K562 (cell line): ENCODE results near the gene UBE2E2.

Experiments used
- EZH2 ChIP-seq: IDR thresholded peaks from 2 replicates; pipeline ENCODE4 v1.6.1; 2012; ENCODE audit warnings: low read depth, mild to moderate bottlenecking, inconsistent platforms, low read length, borderline replicate concordance
- FOXA1 ChIP-seq: fragments of 450-650 bp; IDR thresholded peaks from 2 replicates; pipeline ENCODE4 v1.6.1; 2016; ENCODE audit warnings: mild to moderate bottlenecking, borderline replicate concordance
- HDAC1 ChIP-seq, 2 experiments: fragments of 450-650 bp; IDR thresholded peaks; 2 replicates each; pipeline ENCODE4 v1.6.1; 2016 to 2017; ENCODE audit warnings: inconsistent platforms in 1 of 2, mild to moderate bottlenecking in 1 of 2, moderate library complexity in 1 of 2
- SRSF1 ChIP-seq: fragments of 200-400 bp; formaldehyde crosslinking; IDR thresholded peaks from 2 replicates; pipeline ENCODE4 v1.6.1; 2017; ENCODE audit warnings: mild to moderate bottlenecking, low read depth, low read length, moderate library complexity
- ZKSCAN8 ChIP-seq: fragments of 200-800 bp; sonication (Bioruptor generic); IDR thresholded peaks from 2 replicates; pipeline ENCODE4 v1.6.1; 2016; ENCODE audit warnings: missing genetic modification characterization, missing compliant biosample characterization
- ZNF324 ChIP-seq: fragments of 250-450 bp; sonication (Bioruptor Pico); IDR thresholded peaks from 2 replicates; pipeline ENCODE4 v1.4.0; 2020; ENCODE audit warnings: mild to moderate bottlenecking
- TF ChIP-seq, protein P1 (sequence below), 3 experiments: IDR thresholded peaks in 2 of 3; conservative IDR thresholded peaks in 1 of 3; 2 replicates each; pipeline ENCODE4 v1.5.1; 2011 to 2012; ENCODE audit warnings: low read length in 3 of 3, mild to moderate bottlenecking in 3 of 3, control low read depth in 2 of 3, improper control_type of control experiment in 1 of 3, inconsistent platforms in 1 of 3, low read depth in 1 of 3, mixed read lengths in 1 of 3, moderate library complexity in 1 of 3; ENCODE audit not compliant: insufficient read depth in 2 of 3
- TF ChIP-seq, protein P2 (sequence below): fragments of 450-650 bp; IDR thresholded peaks from 2 replicates; pipeline ENCODE4 v1.6.1; 2016; ENCODE audit warnings: missing biosample characterization, missing genetic modification characterization
- TF ChIP-seq, protein P3 (sequence below): fragments of 250-450 bp; sonication (Bioruptor Pico); IDR thresholded peaks from 2 replicates; pipeline ENCODE4 v1.5.0; 2020; ENCODE audit warnings: mild to moderate bottlenecking, borderline replicate concordance
- TF ChIP-seq, protein P4 (sequence below): fragments of 450-650 bp; conservative IDR thresholded peaks from 2 replicates; pipeline ENCODE4 v1.6.1; 2016; ENCODE audit warnings: missing genetic modification characterization, low read depth, mild to moderate bottlenecking, missing compliant biosample characterization, moderate library complexity
- TF ChIP-seq, protein P5 (sequence below), 2 experiments: fragments of 250-450 bp in 1 of 2; fragments of 450-650 bp in 1 of 2; sonication (Bioruptor Pico) in 1 of 2; IDR thresholded peaks; 2 replicates each; pipeline versions ENCODE4 v1.6.1 to v1.8.0; 2016 to 2021; ENCODE audit warnings: mild to moderate bottlenecking in 2 of 2, moderate library complexity in 2 of 2, missing compliant biosample characterization in 1 of 2, missing genetic modification characterization in 1 of 2
- TF ChIP-seq, protein P6 (sequence below): fragments of 250-450 bp; sonication (Bioruptor Pico); IDR thresholded peaks from 2 replicates; pipeline ENCODE4 v1.4.0; 2020; ENCODE audit warnings: mild to moderate bottlenecking, moderate library complexity
- TF ChIP-seq, protein P7 (sequence below): fragments of 150-350 bp; IDR thresholded peaks from 2 replicates; pipeline ENCODE4 v1.6.1; 2014; ENCODE audit warnings: low read depth, mild to moderate bottlenecking, low read length, borderline replicate concordance

DNA sequence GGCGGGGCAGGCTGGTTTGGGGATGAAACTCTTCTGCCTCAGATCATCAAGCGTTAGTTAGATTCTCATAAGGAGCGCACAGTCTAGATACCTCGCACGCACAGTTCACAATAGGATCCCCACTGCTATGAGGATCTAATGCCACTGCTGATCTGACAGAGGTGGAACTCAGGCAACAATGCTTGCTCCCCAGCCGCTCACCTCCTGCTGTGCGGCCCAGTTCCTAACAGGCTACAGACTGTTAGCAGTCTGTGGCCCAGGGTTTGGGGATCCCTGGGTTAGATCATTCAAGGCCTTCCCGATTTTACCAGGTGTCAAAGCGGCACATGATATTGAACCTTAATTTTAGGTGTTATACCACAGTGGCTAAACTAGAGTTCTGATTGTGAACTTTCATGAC is 232.8 kb downstream of the UBE2E2 start:
- TF ChIP-seq, protein P1, sequence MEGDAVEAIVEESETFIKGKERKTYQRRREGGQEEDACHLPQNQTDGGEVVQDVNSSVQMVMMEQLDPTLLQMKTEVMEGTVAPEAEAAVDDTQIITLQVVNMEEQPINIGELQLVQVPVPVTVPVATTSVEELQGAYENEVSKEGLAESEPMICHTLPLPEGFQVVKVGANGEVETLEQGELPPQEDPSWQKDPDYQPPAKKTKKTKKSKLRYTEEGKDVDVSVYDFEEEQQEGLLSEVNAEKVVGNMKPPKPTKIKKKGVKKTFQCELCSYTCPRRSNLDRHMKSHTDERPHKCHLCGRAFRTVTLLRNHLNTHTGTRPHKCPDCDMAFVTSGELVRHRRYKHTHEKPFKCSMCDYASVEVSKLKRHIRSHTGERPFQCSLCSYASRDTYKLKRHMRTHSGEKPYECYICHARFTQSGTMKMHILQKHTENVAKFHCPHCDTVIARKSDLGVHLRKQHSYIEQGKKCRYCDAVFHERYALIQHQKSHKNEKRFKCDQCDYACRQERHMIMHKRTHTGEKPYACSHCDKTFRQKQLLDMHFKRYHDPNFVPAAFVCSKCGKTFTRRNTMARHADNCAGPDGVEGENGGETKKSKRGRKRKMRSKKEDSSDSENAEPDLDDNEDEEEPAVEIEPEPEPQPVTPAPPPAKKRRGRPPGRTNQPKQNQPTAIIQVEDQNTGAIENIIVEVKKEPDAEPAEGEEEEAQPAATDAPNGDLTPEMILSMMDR (IDR thresholded peaks at IDR 0.05 in 2 of 3, conservative IDR thresholded peaks at IDR 0.05 in 1 of 3; ENCODE audit: insufficient read depth in 2 of 3, low read depth in 1 of 3, low read length in 3 of 3) = no peak
- TF ChIP-seq ZNF324 (CRISPR knock-in tag) = no peak
- TF ChIP-seq, protein P2, sequence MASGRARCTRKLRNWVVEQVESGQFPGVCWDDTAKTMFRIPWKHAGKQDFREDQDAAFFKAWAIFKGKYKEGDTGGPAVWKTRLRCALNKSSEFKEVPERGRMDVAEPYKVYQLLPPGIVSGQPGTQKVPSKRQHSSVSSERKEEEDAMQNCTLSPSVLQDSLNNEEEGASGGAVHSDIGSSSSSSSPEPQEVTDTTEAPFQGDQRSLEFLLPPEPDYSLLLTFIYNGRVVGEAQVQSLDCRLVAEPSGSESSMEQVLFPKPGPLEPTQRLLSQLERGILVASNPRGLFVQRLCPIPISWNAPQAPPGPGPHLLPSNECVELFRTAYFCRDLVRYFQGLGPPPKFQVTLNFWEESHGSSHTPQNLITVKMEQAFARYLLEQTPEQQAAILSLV (tag) = no peak
- no peak for TF ChIP-seq SRSF1
- TF ChIP-seq, protein P3, sequence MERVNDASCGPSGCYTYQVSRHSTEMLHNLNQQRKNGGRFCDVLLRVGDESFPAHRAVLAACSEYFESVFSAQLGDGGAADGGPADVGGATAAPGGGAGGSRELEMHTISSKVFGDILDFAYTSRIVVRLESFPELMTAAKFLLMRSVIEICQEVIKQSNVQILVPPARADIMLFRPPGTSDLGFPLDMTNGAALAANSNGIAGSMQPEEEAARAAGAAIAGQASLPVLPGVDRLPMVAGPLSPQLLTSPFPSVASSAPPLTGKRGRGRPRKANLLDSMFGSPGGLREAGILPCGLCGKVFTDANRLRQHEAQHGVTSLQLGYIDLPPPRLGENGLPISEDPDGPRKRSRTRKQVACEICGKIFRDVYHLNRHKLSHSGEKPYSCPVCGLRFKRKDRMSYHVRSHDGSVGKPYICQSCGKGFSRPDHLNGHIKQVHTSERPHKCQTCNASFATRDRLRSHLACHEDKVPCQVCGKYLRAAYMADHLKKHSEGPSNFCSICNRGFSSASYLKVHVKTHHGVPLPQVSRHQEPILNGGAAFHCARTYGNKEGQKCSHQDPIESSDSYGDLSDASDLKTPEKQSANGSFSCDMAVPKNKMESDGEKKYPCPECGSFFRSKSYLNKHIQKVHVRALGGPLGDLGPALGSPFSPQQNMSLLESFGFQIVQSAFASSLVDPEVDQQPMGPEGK (CRISPR knock-in tag) = no peak
- TF ChIP-seq FOXA1 = no peak
- TF ChIP-seq, protein P4, sequence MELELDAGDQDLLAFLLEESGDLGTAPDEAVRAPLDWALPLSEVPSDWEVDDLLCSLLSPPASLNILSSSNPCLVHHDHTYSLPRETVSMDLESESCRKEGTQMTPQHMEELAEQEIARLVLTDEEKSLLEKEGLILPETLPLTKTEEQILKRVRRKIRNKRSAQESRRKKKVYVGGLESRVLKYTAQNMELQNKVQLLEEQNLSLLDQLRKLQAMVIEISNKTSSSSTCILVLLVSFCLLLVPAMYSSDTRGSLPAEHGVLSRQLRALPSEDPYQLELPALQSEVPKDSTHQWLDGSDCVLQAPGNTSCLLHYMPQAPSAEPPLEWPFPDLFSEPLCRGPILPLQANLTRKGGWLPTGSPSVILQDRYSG = no peak
- TF ChIP-seq, protein P5, sequence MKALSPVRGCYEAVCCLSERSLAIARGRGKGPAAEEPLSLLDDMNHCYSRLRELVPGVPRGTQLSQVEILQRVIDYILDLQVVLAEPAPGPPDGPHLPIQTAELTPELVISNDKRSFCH (CRISPR knock-in tag; IDR thresholded peaks at IDR 0.05) = no peak
- TF ChIP-seq, protein P5 (tag; IDR thresholded peaks at IDR 0.05) = no peak
- TF ChIP-seq HDAC1 (IDR thresholded peaks at IDR 0.05) = no peak
- TF ChIP-seq ZKSCAN8 = no peak
- TF ChIP-seq, protein P6, sequence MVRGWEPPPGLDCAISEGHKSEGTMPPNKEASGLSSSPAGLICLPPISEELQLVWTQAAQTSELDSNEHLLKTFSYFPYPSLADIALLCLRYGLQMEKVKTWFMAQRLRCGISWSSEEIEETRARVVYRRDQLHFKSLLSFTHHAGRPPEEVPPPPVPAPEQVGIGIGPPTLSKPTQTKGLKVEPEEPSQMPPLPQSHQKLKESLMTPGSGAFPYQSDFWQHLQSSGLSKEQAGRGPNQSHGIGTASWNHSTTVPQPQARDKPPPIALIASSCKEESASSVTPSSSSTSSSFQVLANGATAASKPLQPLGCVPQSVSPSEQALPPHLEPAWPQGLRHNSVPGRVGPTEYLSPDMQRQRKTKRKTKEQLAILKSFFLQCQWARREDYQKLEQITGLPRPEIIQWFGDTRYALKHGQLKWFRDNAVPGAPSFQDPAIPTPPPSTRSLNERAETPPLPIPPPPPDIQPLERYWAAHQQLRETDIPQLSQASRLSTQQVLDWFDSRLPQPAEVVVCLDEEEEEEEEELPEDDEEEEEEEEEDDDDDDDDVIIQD (CRISPR knock-in tag) = no peak
- no peak for TF ChIP-seq EZH2
- TF ChIP-seq, protein P7, sequence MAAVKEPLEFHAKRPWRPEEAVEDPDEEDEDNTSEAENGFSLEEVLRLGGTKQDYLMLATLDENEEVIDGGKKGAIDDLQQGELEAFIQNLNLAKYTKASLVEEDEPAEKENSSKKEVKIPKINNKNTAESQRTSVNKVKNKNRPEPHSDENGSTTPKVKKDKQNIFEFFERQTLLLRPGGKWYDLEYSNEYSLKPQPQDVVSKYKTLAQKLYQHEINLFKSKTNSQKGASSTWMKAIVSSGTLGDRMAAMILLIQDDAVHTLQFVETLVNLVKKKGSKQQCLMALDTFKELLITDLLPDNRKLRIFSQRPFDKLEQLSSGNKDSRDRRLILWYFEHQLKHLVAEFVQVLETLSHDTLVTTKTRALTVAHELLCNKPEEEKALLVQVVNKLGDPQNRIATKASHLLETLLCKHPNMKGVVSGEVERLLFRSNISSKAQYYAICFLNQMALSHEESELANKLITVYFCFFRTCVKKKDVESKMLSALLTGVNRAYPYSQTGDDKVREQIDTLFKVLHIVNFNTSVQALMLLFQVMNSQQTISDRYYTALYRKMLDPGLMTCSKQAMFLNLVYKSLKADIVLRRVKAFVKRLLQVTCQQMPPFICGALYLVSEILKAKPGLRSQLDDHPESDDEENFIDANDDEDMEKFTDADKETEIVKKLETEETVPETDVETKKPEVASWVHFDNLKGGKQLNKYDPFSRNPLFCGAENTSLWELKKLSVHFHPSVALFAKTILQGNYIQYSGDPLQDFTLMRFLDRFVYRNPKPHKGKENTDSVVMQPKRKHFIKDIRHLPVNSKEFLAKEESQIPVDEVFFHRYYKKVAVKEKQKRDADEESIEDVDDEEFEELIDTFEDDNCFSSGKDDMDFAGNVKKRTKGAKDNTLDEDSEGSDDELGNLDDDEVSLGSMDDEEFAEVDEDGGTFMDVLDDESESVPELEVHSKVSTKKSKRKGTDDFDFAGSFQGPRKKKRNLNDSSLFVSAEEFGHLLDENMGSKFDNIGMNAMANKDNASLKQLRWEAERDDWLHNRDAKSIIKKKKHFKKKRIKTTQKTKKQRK = no peak
